Stimulated activated CD8-positive, alpha-beta memory T cell treated with anti-CD3 and anti-CD28 coated beads, Interleukin-4, amount 100 ng/mL, for 24 hours (primary cell): ENCODE measurements around the gene NEAT1.

Source experiments
- DNase-seq: peaks from one replicate; pipeline ENCODE4 v3.0.0-alpha.2; 2020; ENCODE audit warnings: low read depth

The NEAT1 gene

GRCh38 chr11:65479184-65480145, 56.9 kb downstream of the NEAT1 start:
- DNase-seq, result no peak

- no peak for DNase-seq
Observed at GRCh38 chr11:65482306-65482850, 59.8 kb downstream of the NEAT1 start.

GRCh38 chr11:65485920-65486219, 63.3 kb downstream of the NEAT1 start:
- DNase-seq, result no peak

DNA sequence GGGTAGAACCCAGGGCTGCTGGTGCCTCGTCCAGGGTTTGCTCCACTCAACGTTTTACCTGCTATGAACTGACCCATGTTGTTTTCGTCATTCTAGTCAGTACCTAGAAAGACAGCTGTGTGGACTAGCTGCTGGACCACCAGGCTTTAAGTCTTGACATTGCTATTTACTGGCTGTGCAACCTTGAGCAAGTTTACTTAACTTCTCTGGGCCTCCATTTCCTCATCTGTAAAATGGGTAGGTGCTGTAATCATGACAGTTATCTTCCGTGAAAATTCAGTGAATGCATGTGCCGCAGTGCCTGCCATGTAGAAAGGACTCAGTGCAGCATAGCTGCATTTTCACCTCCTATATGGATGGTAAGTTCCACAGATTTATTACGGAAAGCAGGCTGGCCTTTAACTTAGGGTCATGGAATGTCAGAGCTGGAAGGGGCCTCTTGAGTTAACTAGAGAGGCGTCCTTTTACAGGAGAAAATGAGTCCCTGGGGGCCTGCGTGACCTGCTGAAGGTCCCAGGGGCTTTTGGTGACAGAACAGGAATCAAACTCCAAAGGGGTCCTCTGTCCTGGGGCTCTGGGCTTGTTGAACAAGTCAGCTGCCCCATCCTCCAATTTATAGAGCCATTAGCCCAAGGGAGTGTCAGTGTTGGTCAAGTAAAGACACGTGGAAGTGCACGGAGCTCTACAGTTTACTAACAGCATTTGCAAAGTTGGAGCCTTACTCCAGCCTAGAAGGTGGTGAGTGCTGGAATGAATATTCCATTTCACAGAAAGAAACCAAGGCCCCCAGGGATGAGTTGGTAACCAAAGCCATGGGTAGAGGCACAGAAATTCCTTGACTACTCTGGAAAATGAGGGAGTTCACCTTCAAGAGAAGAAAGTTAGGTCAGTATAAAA, 64.2 kb downstream of the NEAT1 start:
- no peak for DNase-seq

GRCh38 chr11:65487467-65488272, 65.1 kb downstream of the NEAT1 start:
- no peak for DNase-seq

- no peak for DNase-seq
Observed at GRCh38 chr11:65488273-65489034, 65.9 kb downstream of the NEAT1 start.

DNA sequence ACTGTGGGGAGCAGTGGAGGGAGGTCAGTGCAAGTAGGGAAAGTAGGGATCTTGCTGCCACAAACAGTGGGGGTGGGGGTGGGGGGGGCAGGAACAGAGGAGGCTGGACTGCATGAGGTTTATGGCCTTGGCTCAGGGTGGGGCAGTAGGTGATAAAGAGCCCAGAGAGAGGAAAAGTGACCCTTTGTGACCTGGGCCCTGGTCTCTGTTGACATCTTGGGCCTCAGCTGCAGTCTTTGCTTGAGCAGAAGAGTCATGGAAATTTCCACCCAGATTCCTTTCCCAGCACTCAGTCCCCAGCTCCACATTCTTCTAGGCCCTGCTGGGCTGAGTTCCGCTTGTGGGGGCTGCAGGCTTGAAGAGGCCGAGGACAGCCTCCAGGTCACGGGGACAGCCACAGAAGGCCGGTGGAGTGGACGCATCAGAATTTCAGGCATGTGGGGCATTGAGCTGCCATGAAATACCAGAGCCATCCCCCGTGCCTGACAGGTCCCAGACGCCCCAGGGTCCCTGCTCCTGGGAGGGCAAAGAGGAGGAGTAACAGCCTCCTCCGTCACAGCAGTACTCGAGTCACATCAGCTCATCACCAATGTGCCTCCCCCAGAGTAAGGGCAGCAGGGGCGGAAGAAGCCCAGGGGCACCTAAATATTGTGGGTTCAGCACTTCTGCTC, 66.6 kb downstream of the NEAT1 start:
- DNase-seq, result no peak

GRCh38 chr11:65489706-65490320, 67.2 kb downstream of the NEAT1 start:
- no peak for DNase-seq

- no peak for DNase-seq
Observed at GRCh38 chr11:65491163-65491465, 68.5 kb downstream of the NEAT1 start.

GRCh38 chr11:65491614-65492386, 69.2 kb downstream of the NEAT1 start:
- DNase-seq, result no peak

DNA sequence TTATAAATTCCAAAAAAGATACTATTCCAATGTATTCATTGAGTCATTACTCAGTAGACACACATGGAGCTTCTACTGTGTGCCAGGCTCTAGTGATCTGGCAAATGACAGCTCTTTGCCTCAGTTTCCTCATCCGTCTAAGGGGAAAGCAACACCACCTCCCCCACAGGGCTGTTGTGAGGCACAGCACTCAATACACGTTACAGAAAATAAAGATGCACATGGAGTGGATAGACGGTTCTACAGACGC, 69.7 kb downstream of the NEAT1 start:
- no peak for DNase-seq

DNA sequence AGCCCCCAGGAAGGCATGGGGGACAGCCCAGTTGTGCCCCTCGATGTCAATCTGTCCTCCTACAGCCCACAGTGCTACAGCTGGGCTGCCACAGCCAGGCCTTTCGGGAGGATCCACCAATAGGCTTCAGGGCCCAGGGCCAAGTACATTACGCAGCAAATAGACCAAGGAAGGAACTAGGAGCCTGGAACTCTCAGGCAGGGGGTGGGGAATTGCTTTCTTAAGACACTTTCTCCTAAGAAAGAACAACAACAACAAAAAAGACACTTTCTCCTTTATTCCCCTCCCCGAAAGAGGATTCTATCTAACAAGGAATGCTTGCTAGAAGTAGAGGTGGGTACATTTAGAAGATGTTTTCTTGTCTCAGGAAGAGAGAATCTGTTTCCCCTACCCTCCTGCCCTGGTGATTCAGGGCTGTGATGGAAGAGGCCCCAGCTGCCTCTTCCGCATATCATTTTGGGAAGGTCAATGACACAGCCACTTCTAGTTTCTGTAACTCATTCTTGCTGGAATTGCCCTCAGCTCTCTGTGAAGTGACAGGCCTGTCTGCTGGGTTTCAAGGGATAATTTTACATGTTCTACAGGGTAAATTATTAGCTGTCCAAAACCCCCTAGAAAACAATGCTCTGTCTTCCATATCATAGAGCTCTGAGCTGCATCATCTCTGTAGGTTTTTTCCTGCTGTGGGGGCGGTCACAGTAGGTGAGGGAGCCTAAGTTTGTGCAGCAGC, 70.2 kb downstream of the NEAT1 start:
- DNase-seq, result no peak

DNA sequence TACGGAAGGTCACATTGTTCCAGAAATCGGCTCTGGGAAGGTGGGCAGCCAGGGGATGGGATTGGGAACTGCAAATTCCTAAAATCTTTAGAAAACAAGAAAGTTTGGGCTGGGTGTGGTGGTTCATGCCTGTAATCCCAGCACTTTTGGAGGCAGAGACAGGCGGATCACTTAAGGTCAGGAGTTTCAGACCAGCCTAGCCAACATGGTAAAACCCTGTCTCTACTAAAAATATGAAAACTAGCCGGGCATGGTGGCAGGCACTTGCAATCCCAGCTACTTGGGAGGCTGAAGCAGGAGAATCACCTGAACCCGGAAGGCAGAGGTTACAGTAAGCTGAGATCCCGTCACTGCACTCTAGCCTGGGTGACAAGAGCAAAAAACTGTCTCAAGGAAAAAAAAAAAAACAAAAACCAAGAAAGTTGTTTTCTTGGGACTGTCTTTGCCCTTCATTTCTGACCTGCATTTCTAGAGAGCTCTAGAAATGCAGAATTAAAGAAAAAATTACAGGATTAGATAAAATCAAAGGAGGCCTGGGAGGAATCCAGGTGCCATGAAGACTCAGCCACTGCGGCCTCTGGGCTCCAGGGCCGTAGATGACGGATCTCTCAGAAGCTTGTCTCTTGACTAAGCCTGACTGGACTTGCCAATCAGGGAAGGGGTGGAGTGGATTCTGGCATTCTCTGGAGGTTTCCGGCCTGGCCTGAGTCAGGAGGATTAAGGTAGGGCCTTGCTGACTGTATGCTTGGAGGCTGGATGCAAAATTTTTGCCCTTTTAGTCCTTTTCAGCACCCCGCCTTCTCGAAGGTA, 71.0 kb downstream of the NEAT1 start:
- DNase-seq, result no peak
